Kidney capillary endothelial cell (primary cell): ENCODE measurements around the gene ZNF462.

Source experiments
- DNase-seq: peaks from one replicate; pipeline ENCODE4 v3.0.0-alpha.2; 2018; ENCODE audit warnings: low spot score

The ZNF462 gene

GRCh38 chr9:107005201-107005600, 142.2 kb downstream of the ZNF462 start:
- DNase-seq: no peak

- no peak for DNase-seq
Observed at GRCh38 chr9:107007402-107007801, 144.4 kb downstream of the ZNF462 start.

- no peak for DNase-seq
Observed at GRCh38 chr9:107008011-107008410, 145.0 kb downstream of the ZNF462 start.

GRCh38 chr9:107008447-107008846, 145.5 kb downstream of the ZNF462 start:
- no peak for DNase-seq

- no peak for DNase-seq
Observed at GRCh38 chr9:107016383-107016782, 153.4 kb downstream of the ZNF462 start.

GRCh38 chr9:107018861-107019545, 156.0 kb downstream of the ZNF462 start:
- no peak for DNase-seq

- DNase-seq: no peak
Observed at GRCh38 chr9:107020040-107020530, 157.1 kb downstream of the ZNF462 start.

- no peak for DNase-seq
Observed at GRCh38 chr9:107024193-107024592, 161.2 kb downstream of the ZNF462 start.

GRCh38 chr9:107025260-107026035, 162.5 kb downstream of the ZNF462 start:
- DNase-seq: no peak

- no peak for DNase-seq
Observed at GRCh38 chr9:107029146-107029545, 166.2 kb downstream of the ZNF462 start.

GRCh38 chr9:107033966-107034365, 171.0 kb downstream of the ZNF462 start:
- DNase-seq: no peak

- DNase-seq: no peak
Observed at GRCh38 chr9:107034831-107035230, 171.9 kb downstream of the ZNF462 start.

GRCh38 chr9:107036367-107036766, 173.4 kb downstream of the ZNF462 start:
- no peak for DNase-seq

- DNase-seq: peak; percentile 63
Observed at GRCh38 chr9:107039542-107039941, 176.6 kb downstream of the ZNF462 start.

- DNase-seq: no peak
Observed at GRCh38 chr9:107042606-107043005, 179.6 kb downstream of the ZNF462 start.

- no peak for DNase-seq
Observed at GRCh38 chr9:107043886-107044285, 180.9 kb downstream of the ZNF462 start.

GRCh38 chr9:107044872-107045271, 181.9 kb downstream of the ZNF462 start:
- DNase-seq: no peak

- DNase-seq: no peak
Observed at GRCh38 chr9:107046692-107047091, 183.7 kb downstream of the ZNF462 start.

- DNase-seq: no peak
Observed at GRCh38 chr9:107049046-107049802, 186.3 kb downstream of the ZNF462 start.

- no peak for DNase-seq
Observed at GRCh38 chr9:107049803-107050184, 186.8 kb downstream of the ZNF462 start.

- no peak for DNase-seq
Observed at GRCh38 chr9:107051392-107051791, 188.4 kb downstream of the ZNF462 start.

GRCh38 chr9:107054146-107054545, 191.2 kb downstream of the ZNF462 start:
- DNase-seq: no peak

GRCh38 chr9:107059220-107059619, 196.3 kb downstream of the ZNF462 start:
- DNase-seq: no peak
